SK-N-MC (cell line): ENCODE results near the gene BTRC.

ENCODE experiments used
- EZH2 ChIP-seq: fragments of 200-600 bp; sonication (generic); IDR thresholded peaks from one replicate; pipeline ENCODE4 v1.6.1; 2017; ENCODE audit warnings: antibody characterized with exemption
- POLR2AphosphoS5 ChIP-seq: IDR thresholded peaks from 2 replicates; pipeline ENCODE4 v1.6.1; 2012; ENCODE audit warnings: mild to moderate bottlenecking, low read depth, low read length, borderline replicate concordance

DNA sequence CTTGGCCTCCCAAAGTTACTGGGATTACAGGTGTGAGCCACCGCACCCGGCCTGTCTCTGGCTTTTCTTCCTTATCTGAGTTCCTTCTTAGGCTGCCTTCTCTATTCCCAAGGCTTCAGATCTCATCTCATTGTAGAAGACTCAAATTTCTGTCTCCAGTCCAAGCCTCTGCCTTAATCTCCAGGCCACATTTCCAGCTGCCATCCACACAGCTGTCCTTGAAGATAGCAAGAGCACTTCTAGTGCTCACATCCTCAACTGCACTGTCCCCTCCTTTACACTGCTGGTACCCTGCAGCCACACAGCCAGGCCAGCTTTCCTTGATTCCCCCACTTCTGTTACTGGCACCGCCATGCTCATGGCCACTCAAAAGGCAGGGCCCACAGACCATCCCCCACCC lies 198.5 kb downstream of the BTRC start:
- TF ChIP-seq EZH2, result no peak
- no peak for TF ChIP-seq POLR2AphosphoS5
